Sigmoid colon (tissue), 7 donors: ENCODE measurements around the gene POSTN. TPM values are rescaled to one million over a fixed set of nuclear protein-coding genes. Genes with fewer than 3 reads are reported as not detected.

Experiments used
- DNase-seq: peaks from one replicate; pipeline ENCODE4 v3.0.0-alpha.2; 2019
- H3K27ac ChIP-seq, 4 donors: fragments of 200-600 bp; sonication (generic); one replicate each; pipeline ENCODE4 v1.5.1; 2016 to 2019; ENCODE audit warnings: mild to moderate bottlenecking in 1 of 4
- H3K27me3 ChIP-seq, 3 donors: fragments of 200-600 bp; sonication (generic); one replicate each; pipeline ENCODE4 v1.5.1; 2019; ENCODE audit warnings: mild to moderate bottlenecking in 1 of 3
- H3K36me3 ChIP-seq, 4 donors: fragments of 200-600 bp; sonication (generic); one replicate each; pipeline ENCODE4 v1.5.1; 2016 to 2019
- H3K4me1 ChIP-seq, 4 donors: fragments of 200-600 bp; sonication (generic); one replicate each; pipeline ENCODE4 v1.5.1; 2017 to 2019
- H3K4me3 ChIP-seq, 4 donors: fragments of 200-600 bp; sonication (generic); one replicate each; pipeline ENCODE4 v1.5.1; 2017 to 2019; ENCODE audit warnings: mild to moderate bottlenecking in 2 of 4, moderate library complexity in 1 of 4
- H3K9me3 ChIP-seq, 4 donors: fragments of 200-600 bp in 3 of 4; sonication (generic) in 3 of 4; one replicate each; pipeline versions ENCODE4 v1.5.1 to v1.6.1; 2013 to 2019
- EP300 ChIP-seq, 4 donors: sonication (generic); formaldehyde crosslinking; IDR thresholded peaks; one replicate each; pipeline ENCODE4 v1.6.1; 2017; ENCODE audit warnings: antibody characterized with exemption in 4 of 4
- POLR2A ChIP-seq, 2 donors: fragments of 450-650 bp; IDR thresholded peaks; one replicate each; pipeline ENCODE4 v1.6.1; 2016; ENCODE audit warnings: antibody characterized with exemption in 2 of 2, mild to moderate bottlenecking in 2 of 2, moderate library complexity in 2 of 2
- POLR2AphosphoS5 ChIP-seq, 4 donors: sonication (generic); formaldehyde crosslinking; IDR thresholded peaks; one replicate each; pipeline ENCODE4 v1.6.1; 2017; ENCODE audit warnings: antibody characterized with exemption in 4 of 4
- WGBS, 2 donors: extraction: QIAGEN DNeasy Blood & Tissue Kit; methylation state at CpG; one replicate each; pipeline ENCODE4 v1.1.7; 2013; 5-methylcytosine and 5-hydroxymethylcytosine counted together
- intact Hi-C: fragments of 100-400 bp; cut with DNase I; formaldehyde crosslinking; loops from one replicate; pipeline ENCODE4 v1.15.1; 2023
- polyA plus RNA-seq, 3 donors: library from polyadenylated mRNA; stranded (reverse); fragments of 200-250 nt; gene quantifications; one replicate each; pipeline ENCODE4 v1.2.3, GENCODE V29; 2013
- total RNA-seq, 4 donors: library from RNA; depleted of rRNA; stranded (reverse); fragments of >200 nt; gene quantifications; one replicate each; pipeline ENCODE4 v1.1.0, GENCODE V29; 2016
- TF ChIP-seq, protein P1 (sequence below), 4 experiments: fragments of 450-650 bp in 3 of 4; fragments of 200-600 bp in 1 of 4; IDR thresholded peaks; one replicate each; pipeline ENCODE4 v1.5.1; 2016 to 2019; ENCODE audit warnings: antibody characterized with exemption in 4 of 4, mild to moderate bottlenecking in 3 of 4, moderate library complexity in 2 of 4
- donor health status: healthy with polysubstance abuse.
- donor health status: Bipolar disorder and iron deficiency.
- donor health status: healthy.

POSTN gene
- total and polyA plus RNA-seq, 7 donors = 6.0 to 128 (median 33.2) TPM

DNA sequence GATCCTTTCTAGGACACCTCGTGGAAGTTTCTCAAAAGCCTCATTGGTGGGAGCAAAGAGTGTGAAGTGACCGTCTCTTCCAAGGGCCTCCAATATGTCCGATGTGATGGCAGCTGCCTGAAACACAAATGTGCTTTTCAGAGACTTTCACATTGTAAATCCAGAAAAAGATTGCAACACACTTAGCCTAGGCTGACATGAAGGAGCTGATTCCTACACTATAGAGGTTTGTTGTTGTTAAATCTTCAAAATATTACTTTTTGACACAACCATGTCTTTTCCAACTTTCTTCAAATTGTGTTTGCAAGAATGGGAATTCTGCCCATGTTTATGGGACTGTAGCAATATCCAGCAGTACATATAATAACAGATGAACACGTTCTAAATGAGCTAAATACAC lies 12.4 kb downstream of the POSTN start:
- 80 to 87% methylated on average over 4 of the region's 4 CpGs for WGBS, 2 donors
- Histone ChIP-seq H3K27me3 (no peaks in the 10 kb centered on the region), H3K4me1 (no peaks in the 10 kb centered on the region), H3K4me3 (no peak overlapping the region), H3K9me3 (no peaks in the 10 kb centered on the region), H3K36me3 (peaks cover 0 to 24% (median 2%) of the 10 kb centered on the region in 4 donors), H3K27ac (no peak overlapping the region)
- TF ChIP-seq POLR2A (IDR thresholded peaks at IDR 0.05) = no peak
- no peak for TF ChIP-seq EP300 (IDR thresholded peaks at IDR 0.05)
- TF ChIP-seq POLR2AphosphoS5 (IDR thresholded peaks at IDR 0.05) = no peak
- TF ChIP-seq, protein P1, sequence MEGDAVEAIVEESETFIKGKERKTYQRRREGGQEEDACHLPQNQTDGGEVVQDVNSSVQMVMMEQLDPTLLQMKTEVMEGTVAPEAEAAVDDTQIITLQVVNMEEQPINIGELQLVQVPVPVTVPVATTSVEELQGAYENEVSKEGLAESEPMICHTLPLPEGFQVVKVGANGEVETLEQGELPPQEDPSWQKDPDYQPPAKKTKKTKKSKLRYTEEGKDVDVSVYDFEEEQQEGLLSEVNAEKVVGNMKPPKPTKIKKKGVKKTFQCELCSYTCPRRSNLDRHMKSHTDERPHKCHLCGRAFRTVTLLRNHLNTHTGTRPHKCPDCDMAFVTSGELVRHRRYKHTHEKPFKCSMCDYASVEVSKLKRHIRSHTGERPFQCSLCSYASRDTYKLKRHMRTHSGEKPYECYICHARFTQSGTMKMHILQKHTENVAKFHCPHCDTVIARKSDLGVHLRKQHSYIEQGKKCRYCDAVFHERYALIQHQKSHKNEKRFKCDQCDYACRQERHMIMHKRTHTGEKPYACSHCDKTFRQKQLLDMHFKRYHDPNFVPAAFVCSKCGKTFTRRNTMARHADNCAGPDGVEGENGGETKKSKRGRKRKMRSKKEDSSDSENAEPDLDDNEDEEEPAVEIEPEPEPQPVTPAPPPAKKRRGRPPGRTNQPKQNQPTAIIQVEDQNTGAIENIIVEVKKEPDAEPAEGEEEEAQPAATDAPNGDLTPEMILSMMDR (IDR thresholded peaks at IDR 0.05) = no peak
- intact Hi-C loops = no loop called here
- DNase-seq = no peak

DNA sequence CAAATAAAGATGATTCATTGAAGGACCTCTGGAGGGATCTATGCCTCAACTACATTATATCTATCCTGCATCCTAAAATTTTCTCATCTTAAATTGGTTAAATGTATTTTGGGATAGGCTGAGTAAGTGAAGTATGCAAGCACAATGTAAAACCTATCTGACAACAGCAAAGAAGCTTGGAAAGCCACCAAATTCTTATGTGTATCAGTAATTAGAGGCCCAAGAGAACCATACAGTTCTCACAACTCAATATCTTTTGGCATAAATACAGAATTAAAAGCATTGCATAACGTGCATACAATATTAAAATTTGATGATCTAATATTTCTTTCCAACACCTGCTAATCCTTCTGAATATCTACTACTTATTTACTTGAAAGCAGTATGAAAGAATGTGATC lies 13.0 kb downstream of the POSTN start:
- H3K27ac ChIP-seq = no peak overlapping the region
- peaks cover 0 to 26% (median 2%) of the 10 kb centered on the region in 4 donors for H3K36me3 ChIP-seq
- H3K9me3 ChIP-seq = no peaks in the 10 kb centered on the region
- intact Hi-C loops = no loop called here
- TF ChIP-seq POLR2AphosphoS5 (IDR thresholded peaks at IDR 0.05) (no peak), POLR2A (IDR thresholded peaks at IDR 0.05) (no peak), EP300 (IDR thresholded peaks at IDR 0.05) (no peak)
- TF ChIP-seq, protein P1 (IDR thresholded peaks at IDR 0.05) = no peak
- DNase-seq = no peak
- WGBS, 2 donors = 57 to 65% methylated on average over 1 of the region's 1 CpG
- no peaks in the 10 kb centered on the region for H3K4me1 ChIP-seq
- H3K4me3 ChIP-seq = no peak overlapping the region
- H3K27me3 ChIP-seq = no peaks in the 10 kb centered on the region

DNA sequence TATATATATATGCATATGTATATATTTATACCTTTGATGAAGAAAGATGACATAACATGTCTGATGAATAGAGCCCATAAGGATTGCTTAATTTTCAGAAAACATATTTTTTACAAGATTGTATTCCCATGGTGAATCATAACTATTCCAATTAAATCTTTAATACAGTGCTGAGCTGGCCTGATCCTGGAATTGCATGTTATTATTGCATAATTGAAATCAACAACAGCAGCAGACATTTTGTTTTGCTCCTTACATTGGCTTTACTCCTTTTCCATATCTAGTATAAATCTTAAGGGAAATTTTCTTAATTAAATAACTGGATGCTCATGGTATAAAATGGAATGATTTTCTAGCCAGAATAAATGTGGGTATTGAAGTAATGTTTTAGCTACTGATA lies 22.0 kb downstream of the POSTN start:
- H3K27ac ChIP-seq = no peak overlapping the region
- no peaks in the 10 kb centered on the region for H3K27me3 ChIP-seq
- H3K9me3 ChIP-seq = no peaks in the 10 kb centered on the region
- DNase-seq = no peak
- intact Hi-C loops = no loop called here
- no peaks in the 10 kb centered on the region for H3K4me1 ChIP-seq
- no peak for TF ChIP-seq POLR2AphosphoS5 (IDR thresholded peaks at IDR 0.05)
- no peak for TF ChIP-seq POLR2A (IDR thresholded peaks at IDR 0.05)
- no peak for TF ChIP-seq EP300 (IDR thresholded peaks at IDR 0.05)
- TF ChIP-seq, protein P1 (IDR thresholded peaks at IDR 0.05) = no peak
- no peak overlapping the region for H3K4me3 ChIP-seq
- peaks cover 0 to 59% (median 0%) of the 10 kb centered on the region in 4 donors for H3K36me3 ChIP-seq

DNA sequence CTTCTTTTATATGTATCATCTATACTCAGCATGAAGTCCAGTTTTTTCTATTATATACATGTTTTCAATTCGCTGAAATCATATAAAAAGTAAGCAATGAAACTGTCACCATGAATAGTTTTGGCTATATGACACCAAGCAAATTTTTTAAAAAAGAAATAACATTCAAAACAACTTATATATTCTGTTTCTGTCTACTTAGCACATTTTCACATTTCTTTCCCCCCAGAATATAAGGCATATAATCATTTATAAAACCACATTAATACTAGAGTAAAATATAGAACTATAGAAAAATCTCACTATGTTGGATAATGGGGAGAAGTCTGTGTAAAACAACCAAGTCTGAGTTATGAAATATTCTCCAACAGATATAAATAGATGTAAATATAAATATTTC lies 33.1 kb downstream of the POSTN start:
- no peaks in the 10 kb centered on the region for H3K27me3 ChIP-seq
- no peaks in the 10 kb centered on the region for H3K4me1 ChIP-seq
- no peak overlapping the region for H3K4me3 ChIP-seq
- 62 to 81% methylated on average over 1 of the region's 1 CpG for WGBS, 2 donors
- H3K27ac ChIP-seq = no peak overlapping the region
- DNase-seq = no peak
- H3K9me3 ChIP-seq = no peaks in the 10 kb centered on the region
- H3K36me3 ChIP-seq = peaks cover 0 to 9% (median 0%) of the 10 kb centered on the region in 4 donors
- TF ChIP-seq, protein P1 (IDR thresholded peaks at IDR 0.05) = no peak
- intact Hi-C loops = no loop called here

DNA sequence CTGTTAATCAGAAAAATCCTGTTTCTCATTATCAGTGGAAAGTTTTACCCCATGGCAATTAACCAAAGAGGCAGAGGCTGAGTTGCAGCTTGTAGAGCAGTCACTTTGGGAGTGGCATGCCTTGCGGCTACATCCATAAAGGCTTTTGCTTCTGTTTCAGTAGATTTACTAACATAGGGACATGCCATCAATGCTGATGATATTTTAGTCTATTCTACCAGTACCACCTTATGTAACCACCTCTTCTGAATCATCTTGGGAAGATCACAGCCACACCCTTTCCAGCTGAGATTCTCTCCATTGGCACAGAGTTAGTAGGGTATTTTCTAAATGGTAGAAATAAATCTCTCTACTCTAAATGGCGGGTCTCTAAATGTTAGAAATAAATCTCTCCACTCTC lies 37.5 kb downstream of the POSTN start:
- Histone ChIP-seq H3K4me1 (no peaks in the 10 kb centered on the region), H3K27me3 (no peaks in the 10 kb centered on the region), H3K36me3 (no peaks in the 10 kb centered on the region), H3K27ac (no peak overlapping the region), H3K9me3 (peaks cover 0 to 6% (median 4%) of the 10 kb centered on the region in 4 donors), H3K4me3 (no peak overlapping the region)
- TF ChIP-seq, protein P1 (IDR thresholded peaks at IDR 0.05) = no peak
- TF ChIP-seq POLR2A (IDR thresholded peaks at IDR 0.05) (no peak), POLR2AphosphoS5 (IDR thresholded peaks at IDR 0.05) (no peak), EP300 (IDR thresholded peaks at IDR 0.05) (no peak)
- 84% methylated on average over 2 of the region's 2 CpGs for WGBS, 2 donors
- intact Hi-C loops = no loop called here
- DNase-seq = no peak
